NCI-H2029 (cell line): ENCODE data around the gene CEACAM8.
A peak's percentile ranks its signal among the peaks of the same experiment; 100 is the strongest.
"Not testable (repeated sequence)": the region's sequence is repeated elsewhere in the genome, so short reads cannot be mapped to it uniquely, and the experiment has no call there.

Source experiments
- DNase-seq: peaks from one replicate; lab custom pipeline; 2025; lab: John Stamatoyannopoulos, UW

The CEACAM8 gene

DNA sequence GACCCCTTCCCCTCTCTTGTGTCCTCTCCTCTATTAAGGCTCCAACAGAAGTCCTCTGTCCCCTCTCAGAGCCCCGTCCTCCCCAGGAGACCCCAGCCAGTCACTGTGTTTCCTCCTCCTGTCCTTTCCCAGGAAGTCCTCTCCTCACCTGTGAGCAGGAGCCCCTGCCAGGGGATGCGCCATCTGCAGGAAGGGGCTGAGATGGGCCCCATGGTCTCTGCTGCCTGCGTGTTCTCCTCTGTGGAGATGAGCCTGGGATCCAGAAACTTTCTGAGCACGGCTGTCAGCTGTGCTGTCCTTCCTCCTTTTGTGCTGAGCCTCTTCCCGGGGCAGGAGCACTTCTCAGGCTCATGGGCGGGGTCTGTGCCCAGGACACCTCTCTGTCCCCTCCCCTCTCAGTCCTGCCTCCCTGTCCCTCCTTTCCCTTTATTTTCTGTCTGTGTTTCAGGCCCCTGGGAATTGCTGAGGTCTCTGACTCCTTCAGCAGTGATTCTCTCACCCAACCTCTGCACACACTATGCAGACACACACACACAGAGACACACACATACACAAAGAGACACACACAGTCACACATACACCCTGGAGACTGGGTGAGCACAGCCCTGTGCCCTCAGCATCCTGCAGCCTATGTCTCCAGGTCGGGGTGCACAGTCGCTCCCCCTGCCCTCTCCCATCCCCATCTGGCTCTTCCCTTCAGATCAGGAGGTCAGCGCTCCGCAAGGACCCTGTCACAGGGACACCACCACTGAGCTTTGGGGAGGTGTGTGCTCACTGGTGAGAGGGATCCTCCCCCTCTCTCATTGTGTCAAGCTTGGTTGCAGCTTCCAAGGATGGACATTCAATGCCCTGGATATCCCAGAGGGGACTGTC is at the start of gene CEACAM8:
Gene CEACAM8 (minus strand): TSS at position 308 of the 873 bp plus-strand sequence. CDS start 96 bp downstream, at position 212.
- no peak for DNase-seq

DNA sequence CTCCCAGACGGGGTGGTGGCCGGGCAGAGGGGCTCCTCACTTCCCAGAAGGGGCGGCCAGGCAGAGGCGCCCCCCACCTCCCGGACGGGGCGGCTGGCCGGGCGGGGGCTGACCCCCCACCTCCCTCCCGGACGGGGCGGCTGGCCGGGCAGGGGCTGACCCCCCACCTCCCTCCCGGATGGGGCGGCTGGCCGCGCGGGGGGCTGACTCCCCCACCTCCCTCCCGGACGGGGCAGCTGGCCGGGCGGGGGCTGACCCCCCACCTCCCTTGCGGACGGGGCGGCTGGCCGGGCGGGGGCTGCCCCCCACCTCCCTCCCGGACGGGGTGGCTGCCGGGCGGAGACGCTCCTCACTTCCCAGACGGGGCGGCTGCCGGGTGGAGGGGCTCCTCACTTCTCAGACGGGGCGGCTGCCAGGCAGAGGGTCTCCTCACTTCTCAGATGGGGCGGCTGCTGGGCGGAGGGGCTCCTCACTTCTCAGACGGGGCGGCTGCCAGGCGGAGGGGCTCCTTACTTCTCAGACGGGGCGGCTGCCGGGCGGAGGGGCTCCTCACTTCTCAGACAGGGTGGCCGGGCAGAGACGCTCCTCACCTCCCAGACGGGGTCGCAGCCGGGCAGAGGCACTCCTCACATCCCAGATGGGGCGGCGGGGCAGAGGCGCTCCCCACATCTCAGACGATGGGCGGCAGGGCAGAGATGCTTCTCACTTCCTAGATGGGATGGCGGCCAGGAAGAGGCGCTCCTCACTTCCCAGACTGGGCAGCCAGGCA is 44.8 kb upstream of the CEACAM8 start:
- DNase-seq: not testable (repeated sequence)

DNA sequence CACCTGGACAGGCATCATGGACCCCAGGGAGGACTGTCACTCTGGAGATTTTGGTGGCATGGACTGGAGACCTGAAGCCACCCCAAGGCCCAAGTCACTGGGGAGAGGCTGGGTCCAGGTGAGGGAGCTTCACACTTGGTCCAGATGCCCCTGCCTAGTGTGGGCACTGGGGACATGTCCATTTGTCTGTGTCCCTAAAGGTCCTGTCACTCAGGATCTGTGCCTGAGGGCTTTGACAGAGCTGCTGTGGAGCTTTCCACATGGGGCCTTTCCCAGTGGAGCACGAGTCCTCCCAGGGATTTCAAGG is 40.5 kb upstream of the CEACAM8 start:
- no peak for DNase-seq

DNA sequence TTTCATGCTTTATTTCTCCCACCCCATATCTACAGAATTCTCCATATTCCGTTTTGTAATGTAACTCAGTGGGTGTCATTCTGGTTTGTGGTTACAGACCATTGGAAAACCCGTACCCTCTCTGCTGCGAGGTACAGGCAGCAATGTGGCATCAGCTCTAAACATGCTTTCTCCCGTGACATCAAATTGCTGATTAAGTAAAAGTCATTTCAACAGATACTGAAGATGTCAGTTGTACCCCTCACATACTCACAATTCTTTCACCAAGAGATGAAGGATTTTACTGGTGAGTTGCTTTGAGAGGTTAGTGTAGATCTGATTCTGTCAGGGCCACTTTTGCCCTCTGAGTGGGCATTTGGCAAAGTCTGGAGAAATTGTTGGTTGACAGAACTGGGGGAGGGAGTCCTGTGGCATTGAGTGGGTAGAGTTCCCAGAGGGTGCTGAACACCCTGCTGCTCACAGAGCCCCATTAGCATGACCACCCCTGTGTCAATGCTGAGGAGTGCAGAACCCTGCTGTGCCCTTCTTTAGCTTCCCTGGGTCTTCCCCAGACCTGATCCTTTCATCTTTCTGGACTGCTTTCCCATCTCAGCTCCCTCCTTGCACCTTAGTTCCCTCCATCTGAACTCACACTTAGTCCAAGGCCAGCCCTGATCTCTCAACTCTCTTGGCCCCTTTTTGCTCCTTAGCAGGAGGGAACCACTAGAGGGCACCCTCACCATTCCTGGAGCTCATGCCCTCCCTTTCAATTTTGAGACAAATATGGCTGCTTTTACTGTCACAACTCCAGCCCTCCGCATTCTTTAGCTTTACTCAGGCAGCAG is 39.9 kb upstream of the CEACAM8 start:
- peak; percentile 31 for DNase-seq

DNA sequence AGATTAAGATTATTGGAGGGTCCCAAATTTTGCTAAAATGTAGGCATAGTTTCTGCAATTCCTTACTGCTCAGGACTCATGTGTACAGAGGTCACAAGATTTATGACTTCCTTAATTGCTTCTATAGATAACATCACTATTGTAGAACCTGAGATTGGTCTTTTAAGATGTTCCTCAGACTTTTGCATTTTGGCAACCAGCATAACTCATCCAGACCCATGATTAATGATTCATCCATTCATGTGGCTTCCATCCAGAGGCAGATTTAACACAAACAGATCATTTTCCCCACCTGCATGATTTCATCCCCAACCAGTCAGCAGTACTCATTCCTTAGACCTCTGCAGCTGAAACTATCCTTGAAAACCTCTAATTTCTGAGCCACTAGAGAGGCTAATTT is 34.5 kb upstream of the CEACAM8 start:
- no peak for DNase-seq

DNA sequence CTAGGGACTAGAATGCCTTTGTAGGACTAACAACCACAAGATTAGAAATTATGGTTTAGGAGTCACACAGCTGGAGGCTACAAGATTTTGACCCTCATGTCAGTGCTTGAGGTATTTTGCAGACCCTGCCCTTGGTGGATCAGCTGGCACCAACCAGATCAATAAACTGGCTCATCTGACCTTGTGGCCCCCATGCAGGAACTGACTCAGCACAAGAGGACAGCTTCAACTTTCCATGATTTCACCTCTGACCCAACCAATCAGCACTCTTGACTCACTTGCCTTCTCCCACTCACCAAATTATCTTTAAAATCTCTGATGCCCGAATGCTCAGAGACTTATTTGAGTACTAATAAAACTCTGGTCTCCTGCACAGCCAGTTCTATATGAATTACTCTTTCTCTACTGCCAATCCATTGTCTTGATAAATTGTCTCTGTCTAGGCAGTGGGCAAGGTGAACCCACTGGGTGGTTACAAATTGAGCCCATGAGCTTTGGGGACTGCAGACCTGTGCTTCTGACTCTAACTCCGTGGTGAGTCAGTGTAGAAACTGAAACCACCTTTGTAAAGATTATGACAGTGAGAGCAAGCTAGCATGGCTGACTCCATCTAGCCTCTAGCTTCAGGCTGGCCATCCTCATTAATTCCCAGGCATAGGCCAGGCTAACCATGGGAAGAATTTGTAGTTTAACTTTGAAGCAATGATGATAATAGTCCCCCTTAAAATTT is 33.9 kb upstream of the CEACAM8 start:
- no peak for DNase-seq

DNA sequence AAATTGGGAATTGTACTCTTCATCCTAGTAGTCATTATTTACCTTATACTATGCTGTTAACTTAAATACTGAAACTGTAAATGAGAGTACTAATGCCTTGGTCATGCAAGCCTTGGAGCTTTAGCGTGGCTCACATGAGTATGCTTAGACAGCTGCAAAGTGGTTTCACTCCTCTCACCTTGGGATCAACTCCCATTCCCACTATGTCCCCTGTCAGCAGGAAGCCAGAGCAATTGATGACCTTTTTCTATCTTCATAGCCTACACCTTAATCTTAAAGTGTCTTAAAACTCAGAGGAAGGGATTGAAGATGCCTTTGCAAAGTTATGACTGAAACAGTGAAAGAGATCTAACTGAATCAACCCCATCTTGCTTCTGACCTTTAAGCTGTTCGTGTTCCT is 33.2 kb upstream of the CEACAM8 start:
- DNase-seq: no peak

DNA sequence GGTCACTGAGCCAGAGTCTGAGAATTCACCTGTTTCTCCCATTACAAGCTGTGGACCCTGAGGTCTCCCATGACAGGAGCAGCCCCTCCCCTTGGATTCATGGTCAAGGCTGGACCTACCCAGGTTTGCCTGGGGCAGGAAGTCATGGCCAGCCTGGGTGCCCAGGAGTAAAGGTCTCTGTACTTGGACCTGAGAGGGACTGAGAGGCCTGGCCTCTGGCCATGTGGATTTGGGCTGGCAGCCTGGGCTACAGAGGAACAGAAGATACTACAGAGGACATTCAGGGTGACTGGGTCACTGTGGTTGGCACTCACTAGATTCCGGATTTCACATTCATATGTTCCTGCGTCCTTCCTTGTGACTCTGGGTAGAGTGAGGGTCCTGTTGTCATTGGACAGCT is 31.5 kb upstream of the CEACAM8 start:
- no peak for DNase-seq

DNA sequence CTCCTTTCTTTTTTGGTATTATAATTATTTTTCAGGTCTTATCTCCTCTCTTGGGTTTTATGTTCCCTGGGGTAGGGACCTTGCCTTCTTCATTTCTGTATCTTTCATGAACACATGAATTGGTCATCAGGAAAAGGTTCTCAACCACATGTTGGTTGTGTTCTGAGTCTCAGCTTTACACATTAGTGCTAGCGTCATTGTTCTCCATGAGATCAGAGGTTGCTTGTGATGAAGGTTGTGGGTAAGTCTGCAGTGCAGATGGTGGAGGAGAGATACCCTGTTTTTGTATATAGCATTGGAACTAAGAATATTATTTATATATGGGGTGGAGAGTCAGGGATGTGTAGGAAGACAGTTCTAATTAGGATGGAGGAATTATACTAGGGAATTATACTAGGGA is 24.5 kb upstream of the CEACAM8 start:
- DNase-seq: no peak

DNA sequence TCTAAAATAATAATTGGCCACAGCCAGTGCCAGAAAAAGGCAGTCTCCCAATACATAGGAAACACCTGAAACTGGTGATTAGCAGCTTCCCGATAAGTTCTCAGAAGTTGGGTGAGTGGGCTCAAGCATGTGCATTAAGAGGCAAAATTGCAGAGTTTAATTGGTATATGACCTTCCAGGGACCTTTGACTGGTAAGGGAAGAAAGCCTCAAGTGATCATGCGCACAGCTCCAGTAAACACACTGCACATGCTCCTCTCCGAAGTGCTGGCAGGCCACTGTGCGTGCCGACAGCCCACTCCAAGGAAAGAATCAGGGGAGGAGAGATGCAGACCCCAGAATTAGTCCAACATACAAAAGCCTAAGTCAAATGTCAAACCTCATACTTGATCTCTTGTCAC is 18.9 kb upstream of the CEACAM8 start:
- no peak for DNase-seq

DNA sequence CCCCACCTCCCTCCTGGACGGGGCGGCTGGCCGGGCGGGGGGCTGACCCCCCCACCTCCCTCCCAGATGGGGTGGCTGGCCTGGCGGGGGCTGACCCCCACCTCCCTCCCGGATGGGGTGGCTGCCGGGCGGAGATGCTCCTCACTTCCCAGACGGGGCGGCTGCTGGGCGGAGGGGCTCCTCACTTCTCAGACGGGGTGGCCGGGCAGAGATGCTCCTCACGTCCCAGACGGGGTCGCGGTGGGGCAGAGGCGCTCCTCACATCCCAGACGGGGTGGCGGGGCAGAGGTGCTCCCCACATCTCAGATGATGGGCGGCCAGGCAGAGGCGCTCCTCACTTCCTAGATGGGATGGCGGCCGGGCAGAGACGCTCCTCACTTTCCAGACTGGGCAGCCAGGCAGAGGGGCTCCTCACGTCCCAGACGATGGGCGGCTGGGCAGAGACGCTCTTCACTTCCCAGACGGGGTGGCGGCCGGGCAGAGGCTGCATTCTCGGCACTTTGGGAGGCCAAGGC is 15.7 kb upstream of the CEACAM8 start:
- DNase-seq: not testable (repeated sequence)

DNA sequence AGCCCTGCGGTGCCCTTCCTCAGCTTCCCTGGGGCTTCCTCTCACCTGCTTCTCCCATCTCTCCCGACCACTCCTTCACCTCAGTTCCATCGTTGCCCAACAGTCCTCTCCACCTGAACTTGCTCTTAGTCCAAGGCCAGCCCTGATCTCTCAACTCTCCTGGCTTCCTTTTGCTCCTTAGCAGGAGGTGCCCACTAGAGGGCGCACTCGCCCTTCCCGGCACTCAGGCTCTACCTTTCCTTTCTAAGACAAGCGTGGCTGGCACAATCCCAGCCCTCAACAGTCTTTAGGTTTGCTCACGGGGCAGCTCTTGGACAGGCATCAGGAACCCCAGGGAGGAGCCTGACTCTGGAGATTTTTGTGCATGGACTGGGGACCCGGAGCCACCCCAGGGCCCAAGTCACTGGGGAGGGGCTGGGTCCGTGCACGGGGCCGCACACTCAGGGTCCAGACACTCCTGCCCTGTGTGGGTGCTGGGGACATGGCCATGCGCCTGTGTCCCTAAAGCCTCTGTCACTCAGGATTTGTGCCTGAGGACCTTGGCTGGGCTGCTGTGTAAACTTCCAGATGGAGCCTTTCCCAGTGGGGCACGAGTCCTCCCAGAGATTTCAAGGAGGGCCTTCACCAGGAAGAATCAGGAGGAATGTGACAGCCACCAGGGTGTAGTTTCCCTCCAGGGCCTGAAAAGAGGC is 12.1 kb upstream of the CEACAM8 start:
- peak; percentile 82 for DNase-seq

DNA sequence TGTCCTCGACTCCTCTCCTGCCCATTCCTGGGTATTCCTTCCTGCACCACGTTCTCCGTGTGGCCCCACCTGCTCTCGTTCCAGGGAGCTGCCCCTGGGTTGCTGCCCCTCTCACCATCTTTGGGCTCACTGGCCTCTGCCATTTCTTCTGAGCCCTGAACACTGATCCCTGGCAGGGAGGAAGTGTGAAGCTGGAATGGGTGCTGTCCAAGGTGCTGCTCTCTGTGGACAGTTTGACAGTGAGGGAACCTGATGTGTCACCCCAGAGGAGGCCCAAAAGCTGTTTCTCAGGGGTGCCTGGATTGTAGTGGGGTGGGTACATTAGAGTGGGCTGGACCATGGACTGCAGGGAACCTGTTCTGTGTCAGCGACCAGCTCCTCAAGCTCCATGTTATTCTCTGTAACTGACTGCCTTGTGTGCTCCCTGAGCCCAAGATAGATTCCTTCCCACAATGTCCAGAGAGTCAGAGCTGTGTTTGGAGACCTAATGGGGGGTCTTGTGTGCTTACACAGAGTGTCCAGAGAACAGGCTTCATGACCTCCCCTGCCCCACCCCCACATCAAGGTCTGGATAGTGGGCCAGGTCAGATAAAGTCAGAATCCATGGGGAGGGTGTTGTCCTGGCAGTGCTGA is 7.2 kb upstream of the CEACAM8 start:
- no peak for DNase-seq

DNA sequence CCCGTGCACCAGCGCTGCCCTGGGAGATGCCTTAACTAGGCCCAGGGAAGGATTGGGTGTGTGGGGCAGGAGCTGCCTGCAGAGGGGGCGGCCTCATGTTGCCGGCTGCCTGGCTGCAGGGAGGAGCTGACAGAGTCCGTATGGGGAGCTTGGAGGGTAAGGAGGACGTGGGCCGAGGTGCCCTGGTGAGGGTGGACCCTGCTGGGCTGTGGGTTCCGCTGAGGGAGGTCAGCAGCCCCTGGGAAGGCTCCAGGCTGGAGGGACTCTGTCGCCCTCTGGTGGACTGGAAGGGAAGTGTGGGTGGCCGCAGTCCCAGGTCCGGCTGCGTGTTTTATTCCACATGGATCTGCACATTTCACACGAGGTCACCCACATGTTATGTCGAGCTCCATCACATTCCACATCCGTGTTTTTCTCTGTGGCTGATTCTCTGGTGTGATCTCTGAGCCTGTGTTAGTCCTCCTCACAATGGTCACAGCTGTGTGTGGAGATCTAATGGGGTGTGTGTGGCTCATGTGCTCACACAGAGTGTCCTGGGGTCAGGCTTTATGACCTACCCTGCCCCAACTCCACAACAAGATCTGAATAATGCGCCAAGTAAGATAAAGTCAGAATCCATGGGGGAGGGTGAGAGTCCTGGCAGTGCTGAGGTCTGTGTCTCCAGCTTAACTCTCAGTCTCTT is 1.8 kb upstream of the CEACAM8 start:
- DNase-seq: no peak

DNA sequence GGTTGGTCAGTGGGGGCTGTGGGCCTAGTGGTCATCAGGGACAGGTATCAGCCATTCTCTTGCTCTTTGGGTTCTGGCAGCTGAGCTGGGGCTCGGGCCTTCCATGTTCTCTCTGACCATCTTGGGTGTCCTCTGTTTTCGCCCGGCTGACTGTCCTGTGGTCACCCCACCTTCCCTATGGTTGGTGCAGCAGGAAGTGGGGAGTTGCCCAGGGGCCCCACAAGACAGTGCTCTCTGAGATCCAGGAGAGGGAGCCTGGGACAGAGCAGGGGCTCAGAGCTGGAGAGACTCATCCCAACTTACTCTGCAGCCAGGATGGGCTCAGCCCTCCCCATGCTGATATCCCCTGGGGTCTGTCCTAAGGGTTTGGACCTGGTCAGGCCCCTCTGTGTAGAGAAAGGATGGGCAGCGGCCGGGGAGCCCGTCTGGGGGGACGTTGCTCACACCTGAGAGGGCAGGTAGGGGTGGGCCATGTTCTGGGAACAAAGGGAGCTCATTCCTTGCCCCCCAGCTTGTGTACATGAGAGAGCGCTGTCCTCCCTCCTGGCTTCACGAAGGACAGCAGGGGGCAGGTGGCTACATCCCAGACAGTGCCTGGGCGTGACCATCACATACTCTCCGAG is 937 bp upstream of the CEACAM8 start:
- DNase-seq: no peak

DNA sequence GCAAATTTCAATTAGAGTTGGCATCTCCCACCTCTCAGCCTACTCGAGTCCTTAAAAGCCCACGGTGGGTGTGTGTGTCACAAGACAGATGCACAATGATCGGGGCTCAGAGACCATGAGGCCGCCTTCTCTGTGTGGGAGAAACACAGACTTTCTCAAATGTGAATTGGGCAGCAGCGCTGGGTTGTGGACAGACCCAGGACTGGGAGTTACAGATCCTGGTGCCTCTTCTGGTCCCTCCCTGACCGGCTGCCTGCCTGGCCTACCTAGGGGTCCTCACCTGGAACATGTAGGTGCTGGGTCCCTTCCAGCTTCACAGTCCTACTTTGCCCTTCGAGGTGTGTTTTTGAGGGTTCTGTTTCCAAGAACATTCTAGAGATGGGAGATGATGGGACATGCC is 4.9 kb downstream of the CEACAM8 start:
- no peak for DNase-seq

DNA sequence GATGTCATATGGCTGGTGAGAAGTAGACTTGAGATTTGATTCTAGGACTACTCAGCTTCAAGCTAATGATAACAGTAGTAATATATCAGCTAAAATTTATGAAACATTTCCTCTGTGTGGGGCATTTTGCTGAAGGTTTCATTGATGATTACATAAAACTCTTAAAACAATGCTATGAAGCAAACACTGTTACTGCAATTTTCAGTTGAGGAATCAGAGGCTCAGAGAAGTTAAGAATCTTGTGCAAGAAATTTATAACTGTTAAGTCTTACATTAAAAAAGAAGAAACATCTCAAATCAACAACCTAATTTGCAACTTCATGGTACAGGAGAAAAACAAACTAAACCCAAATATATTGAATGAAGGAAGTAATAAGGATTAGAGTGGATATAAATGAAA is 10.3 kb downstream of the CEACAM8 start:
- DNase-seq: no peak

DNA sequence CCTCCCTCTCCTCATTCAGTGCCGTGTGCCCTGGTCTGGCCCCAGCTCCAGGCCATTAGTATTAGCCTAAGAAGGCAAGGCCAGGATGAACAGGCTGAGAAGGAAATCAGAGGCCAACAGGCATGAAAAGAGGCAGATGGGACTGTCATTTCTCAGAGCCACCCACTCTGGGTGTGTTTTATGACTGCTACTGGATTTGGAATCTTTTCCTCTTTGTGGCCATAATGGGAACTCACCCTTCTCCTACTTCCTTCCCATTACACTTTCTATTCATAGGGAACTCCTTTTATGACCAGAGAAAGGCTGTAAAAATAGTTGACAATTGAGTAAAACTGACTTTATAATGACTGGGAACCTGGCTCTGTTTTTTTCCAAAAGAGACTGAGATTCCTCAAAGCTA is 17.7 kb downstream of the CEACAM8 start:
- no peak for DNase-seq

DNA sequence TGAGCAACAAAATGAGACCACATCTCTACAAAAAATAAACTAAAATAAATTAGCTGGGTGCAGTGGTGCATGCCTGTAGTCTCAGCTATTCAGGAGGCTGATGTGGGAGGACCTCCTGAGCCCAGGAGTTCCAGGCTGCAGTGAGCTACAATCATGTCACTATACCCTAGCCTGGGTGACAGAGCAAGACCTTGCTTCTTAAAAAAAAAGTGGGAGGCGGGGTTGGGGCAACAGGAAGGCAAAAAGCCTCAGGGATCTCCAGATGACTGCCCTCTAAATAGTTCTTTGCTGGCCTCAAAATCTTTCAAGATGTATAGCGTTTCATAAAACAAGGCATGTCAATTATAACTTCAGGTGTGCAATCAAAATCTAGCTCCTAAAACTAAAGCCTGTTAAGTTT is 18.5 kb downstream of the CEACAM8 start:
- no peak for DNase-seq

DNA sequence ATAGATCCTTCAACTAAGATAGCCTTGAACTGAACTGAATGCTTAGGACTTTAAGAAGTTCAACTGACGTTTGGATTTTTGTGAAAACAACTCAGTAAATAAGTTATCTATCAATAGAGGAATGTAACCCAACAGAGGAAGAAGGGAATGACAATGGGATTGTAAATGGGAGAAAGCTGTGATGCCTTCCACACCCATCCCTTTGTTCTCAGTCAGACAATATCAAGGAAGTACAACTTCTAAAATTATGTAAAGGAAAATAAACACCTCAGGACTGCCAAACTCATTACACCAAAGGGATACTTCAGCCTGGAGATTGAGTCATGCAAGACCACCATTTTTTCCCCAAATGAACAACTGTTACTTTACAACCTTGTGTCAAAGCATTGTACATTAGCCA is 21.1 kb downstream of the CEACAM8 start:
- DNase-seq: no peak
